ENCODE data around the gene FAM162B.
"Not testable (repeated sequence)": the region's sequence is repeated elsewhere in the genome, so short reads cannot be mapped to it uniquely, and the experiment has no call there.

Gene FAM162B

GRCh38 chr6:116714761-116715160, 50.8 kb downstream of the FAM162B start:
- DNase-seq = no peak

- no peak for DNase-seq
Measured at GRCh38 chr6:116714296-116714695, 51.2 kb downstream of the FAM162B start.

GRCh38 chr6:116705917-116706316, 59.6 kb downstream of the FAM162B start:
- no peak for DNase-seq

- not testable (repeated sequence) for DNase-seq
Measured at GRCh38 chr6:116703888-116704287, 61.6 kb downstream of the FAM162B start.

Measured in cortex of kidney (tissue), 1 donor.